IPS-18c (cell line): ENCODE measurements around the gene DIP2C.

Experiments
- H3K4me3 ChIP-seq: 2 replicates; pipeline ENCODE4 v1.7.0; 2013; ENCODE audit warnings: low read depth, mild to moderate bottlenecking, low read length, moderate library complexity; ENCODE audit not compliant: insufficient read depth
- H3K9me3 ChIP-seq: one replicate; pipeline ENCODE4 v1.6.1; 2013; ENCODE audit warnings: mild to moderate bottlenecking, low read length, moderate library complexity; ENCODE audit not compliant: control insufficient read depth, insufficient read depth

The DIP2C gene

GRCh38 chr10:568848-569247 lies 120.6 kb downstream of the DIP2C start:
- Histone ChIP-seq H3K9me3 (peaks cover 2% of the 10 kb centered on the region), H3K4me3 (no peak overlapping the region)

DNA sequence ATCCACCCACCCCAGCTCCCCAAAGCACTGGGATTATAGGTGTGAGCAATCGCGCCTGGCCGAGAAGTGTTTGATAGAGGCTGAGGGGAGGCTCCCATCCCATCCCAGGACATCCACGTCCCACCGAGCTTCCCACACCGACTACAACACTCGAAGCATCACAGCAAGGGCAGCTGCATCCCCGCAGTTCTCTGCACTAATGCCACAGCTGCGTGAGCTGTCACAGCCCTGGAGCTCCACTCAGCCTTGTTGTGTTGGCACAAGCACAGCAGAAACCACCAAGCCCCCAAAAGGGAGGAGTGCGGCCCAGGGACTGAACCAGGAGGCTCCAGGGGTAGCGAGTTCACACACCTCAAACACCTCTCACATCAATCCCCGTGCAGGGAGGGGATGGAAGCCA lies 121.6 kb downstream of the DIP2C start:
- Histone ChIP-seq H3K4me3 (no peak overlapping the region), H3K9me3 (peaks cover 2% of the 10 kb centered on the region)

DNA sequence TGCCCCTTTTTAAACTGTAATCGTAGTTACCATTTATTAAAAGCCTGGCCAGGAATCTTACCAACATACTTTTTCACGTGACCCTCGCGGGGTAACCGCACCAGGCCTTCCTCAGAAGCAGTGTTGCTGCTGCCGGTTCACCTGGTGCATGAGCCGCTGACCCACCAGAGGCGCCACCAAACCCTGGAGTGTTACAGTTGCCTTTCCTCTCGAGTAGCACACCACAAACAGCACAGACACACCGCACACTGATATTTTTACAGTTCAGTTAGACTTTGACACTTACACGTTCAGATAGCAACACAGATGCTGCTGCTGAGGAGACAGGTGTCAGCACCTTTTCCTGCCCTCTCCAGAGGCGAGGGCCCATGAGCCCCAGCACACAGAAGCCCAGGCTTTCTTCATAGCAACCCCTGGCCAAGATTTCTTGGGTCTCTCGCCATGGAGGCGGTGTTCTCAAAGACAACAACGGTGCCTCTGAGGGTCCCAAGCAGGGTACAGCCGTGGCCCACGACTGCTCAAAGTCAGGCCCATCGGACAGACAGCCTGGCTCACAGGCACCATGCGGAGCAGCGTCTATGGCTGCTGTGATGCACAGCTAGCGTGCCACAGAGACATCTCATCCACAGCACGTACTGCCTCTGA lies 123.1 kb downstream of the DIP2C start:
- no peak overlapping the region for H3K4me3 ChIP-seq
- peaks cover 2% of the 10 kb centered on the region for H3K9me3 ChIP-seq

GRCh38 chr10:565676-566075 lies 123.8 kb downstream of the DIP2C start:
- no peak overlapping the region for H3K4me3 ChIP-seq
- peaks cover 2% of the 10 kb centered on the region for H3K9me3 ChIP-seq

- H3K9me3 ChIP-seq, result peaks cover 2% of the 10 kb centered on the region
- H3K4me3 ChIP-seq, result no peak overlapping the region
Measured at GRCh38 chr10:565146-565545, 124.3 kb downstream of the DIP2C start.

GRCh38 chr10:563827-564226 lies 125.6 kb downstream of the DIP2C start:
- peaks cover 2% of the 10 kb centered on the region for H3K9me3 ChIP-seq
- no peak overlapping the region for H3K4me3 ChIP-seq

DNA sequence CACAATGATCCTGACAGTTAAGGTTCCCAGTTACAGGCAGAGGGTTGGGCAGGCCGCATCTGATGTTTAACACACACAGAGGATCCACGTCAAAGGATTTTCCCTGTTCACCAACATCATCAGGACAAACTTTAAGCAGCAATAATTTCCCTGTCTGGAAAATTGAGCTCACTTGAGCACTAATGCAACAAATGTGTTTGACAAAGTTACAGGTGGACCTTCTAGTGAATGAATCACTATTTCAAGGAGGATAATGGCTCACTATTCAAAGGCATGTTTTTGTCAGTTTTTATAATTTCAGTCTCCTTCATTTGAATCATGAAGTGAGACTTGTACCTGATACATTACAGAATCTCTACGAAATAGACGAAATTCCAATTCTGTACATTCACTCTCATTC lies 127.3 kb downstream of the DIP2C start:
- Histone ChIP-seq H3K9me3 (peaks cover 2% of the 10 kb centered on the region), H3K4me3 (no peak overlapping the region)

- no peak overlapping the region for H3K4me3 ChIP-seq
- H3K9me3 ChIP-seq, result peaks cover 2% of the 10 kb centered on the region
Measured at GRCh38 chr10:561721-562120, 127.7 kb downstream of the DIP2C start.

DNA sequence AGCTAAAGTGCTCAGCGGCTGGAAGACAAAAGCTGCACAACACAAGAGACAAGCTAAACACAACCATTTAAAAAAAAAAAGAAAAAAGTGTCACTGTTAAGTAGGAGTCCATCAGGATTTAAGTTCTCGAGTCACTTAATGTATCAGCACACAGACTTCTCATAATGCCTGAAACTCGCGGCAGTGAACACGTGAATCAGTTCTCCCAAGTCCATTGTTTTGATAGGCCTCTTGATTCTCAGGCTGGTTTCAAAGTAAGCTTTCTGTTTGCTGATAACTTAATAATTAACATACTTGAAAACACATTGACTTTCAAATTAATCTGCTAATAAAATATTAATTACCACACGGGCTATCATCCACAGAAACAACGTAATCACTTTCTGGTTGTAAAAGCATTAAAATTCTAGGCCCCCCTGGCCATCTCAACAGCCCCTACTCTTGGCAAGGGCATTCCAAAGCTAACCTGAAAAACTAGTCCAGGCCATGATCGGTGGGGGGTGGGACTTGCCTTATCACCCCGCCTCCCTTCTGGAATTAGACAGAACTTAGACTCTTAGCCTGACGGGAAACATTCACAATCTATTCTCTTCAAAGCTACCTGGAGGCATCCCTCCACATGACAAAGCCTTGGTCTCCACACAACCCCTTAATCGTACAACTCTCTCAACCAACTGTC lies 129.0 kb downstream of the DIP2C start:
- Histone ChIP-seq H3K4me3 (no peak overlapping the region), H3K9me3 (peaks cover 2% of the 10 kb centered on the region)

GRCh38 chr10:559767-560047 lies 129.8 kb downstream of the DIP2C start:
- H3K4me3 ChIP-seq, result no peak overlapping the region
- H3K9me3 ChIP-seq, result peaks cover 2% of the 10 kb centered on the region

DNA sequence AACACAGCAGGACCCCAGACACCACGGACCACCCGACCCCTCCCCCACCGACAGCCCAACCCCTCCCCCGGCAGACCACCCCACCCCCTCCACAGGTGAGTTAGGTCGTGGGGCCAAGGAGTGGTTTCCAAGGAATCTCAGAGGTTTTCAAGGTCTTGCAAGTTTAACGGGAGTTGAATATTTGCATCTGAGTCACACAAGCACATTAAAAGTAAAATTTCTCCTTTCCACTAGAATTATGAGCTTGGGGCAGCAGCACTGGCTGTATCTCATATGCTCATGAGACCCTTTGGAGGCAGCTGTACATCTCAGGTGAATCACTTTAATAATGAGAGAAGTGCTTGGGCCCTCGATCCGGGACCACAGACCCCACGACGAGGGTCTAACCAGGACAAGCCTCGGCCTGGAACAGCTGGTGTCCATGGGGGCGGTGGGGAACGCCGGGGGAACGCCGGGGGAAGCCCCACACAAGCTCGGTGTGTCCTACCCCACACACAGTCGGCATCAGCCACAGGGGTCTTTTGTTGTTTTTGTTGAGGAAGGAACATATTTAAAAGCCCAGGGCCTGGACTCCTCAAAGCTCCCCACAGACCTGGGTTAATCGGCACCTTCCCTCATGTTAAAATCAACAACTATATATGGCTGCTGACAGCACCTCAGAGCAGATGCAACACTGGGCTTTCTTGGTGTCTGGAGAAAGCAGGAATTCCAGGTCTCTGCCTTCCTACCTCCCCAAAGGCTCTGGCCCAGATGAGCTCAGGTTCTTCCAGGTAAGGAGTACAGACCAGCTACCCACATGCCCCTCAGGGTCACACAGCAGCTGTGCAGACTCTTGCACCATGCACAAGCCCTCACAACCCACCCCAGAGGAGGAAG lies 130.3 kb downstream of the DIP2C start:
- Histone ChIP-seq H3K4me3 (no peak overlapping the region), H3K9me3 (no peaks in the 10 kb centered on the region)

DNA sequence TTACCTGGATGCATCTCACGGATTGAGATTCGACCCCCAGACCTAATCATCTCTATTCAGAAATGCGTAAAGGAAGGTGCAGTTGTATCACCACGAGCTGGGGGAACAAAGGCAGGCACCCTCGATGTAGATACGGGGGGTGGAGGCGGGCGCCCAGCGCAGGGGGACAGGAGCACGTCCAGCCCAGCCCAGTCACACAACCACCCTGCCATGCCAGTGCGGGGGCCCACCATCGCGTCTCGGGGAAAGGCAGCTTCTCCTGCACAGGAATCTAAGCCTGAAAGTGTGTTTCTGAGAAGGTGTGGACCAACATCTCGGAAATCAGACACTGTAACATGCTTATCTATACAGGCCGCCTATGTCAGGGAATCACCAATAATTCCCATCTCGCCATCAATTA lies 131.1 kb downstream of the DIP2C start:
- Histone ChIP-seq H3K4me3 (no peak overlapping the region), H3K9me3 (no peaks in the 10 kb centered on the region)

GRCh38 chr10:557792-558328 lies 131.6 kb downstream of the DIP2C start:
- no peak overlapping the region for H3K4me3 ChIP-seq
- no peaks in the 10 kb centered on the region for H3K9me3 ChIP-seq

- H3K9me3 ChIP-seq, result no peaks in the 10 kb centered on the region
- H3K4me3 ChIP-seq, result no peak overlapping the region
Measured at GRCh38 chr10:556971-557637, 132.4 kb downstream of the DIP2C start.

DNA sequence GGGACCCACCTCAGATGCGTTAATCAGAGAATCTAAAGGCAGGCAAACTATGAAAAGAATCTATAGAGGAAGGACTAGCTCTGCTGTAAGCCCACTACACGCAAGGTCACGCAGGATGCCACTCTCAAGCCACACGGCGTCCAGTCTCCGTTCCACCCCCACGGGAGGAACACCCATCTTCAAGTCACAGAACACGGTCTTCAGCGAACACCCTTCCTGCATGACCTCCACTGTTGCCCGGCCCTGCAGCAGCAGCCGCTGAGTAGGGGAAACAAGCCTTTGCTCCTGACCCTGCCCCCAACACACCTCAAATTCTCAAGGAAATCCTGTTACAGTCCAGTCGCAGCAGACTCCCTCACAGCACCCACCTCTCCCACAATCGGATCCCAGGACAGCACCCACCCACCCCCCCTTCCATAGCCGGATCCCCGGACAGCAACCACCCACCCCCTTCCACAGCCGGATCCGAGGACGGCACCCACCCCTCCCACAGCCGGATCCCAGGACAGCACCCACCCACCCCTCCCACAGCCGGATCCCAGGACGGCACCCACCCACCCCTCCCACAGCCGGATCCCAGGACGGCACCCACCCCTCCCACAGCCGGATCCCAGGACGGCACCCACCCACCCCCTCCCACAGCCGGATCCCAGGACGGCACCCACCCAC lies 133.7 kb downstream of the DIP2C start:
- H3K4me3 ChIP-seq, result no peak overlapping the region
- no peaks in the 10 kb centered on the region for H3K9me3 ChIP-seq

DNA sequence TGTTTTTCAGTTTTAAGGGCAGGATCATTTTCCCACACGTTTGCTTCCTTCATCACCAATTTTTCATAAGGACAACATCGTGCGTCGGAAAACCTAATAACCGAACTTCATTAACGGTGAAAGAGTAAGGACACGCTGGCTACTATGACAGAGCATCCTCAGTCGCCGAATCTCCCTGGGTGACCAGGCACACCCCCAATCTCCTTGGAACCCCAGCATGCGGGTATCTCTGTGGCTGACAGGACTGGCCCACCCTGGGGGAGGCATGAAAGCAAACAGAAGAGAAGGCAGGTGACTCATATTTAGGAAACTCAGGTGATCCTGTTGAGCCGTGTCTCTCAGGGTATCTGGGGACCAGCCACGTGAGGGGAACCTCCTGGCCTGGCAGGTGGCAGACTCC lies 134.2 kb downstream of the DIP2C start:
- Histone ChIP-seq H3K9me3 (no peaks in the 10 kb centered on the region), H3K4me3 (no peak overlapping the region)

DNA sequence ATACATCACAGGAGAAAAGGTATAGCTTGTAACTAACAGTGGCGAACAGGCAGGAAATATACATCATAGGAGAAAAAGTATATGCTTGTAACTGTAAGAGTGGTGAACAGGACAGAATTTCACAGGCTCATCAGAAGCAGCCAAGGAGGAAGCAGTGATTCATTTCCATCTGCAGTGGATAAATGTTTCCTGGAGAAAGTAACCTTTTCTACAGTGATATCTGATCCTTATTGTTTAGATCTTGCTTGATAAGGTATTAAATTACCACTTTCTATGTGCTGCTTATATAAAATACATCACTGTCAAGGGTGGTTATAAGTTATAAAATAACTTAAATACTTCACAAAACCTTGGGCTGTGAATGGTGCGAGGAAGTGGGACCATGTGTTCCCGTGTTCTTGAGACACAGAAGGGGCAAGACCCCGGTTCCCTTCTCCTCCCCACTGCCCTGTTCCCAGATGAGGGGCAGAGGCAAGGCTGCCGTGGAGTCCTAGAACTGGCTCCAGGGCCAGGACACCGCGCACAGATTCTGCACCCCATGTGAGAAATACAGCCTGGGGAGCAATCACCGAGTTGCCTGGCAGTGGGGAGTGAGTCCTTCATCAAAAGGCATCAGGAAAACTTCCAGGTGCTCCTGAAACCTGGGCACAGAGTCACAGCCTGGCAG lies 135.2 kb downstream of the DIP2C start:
- H3K4me3 ChIP-seq, result no peak overlapping the region
- no peaks in the 10 kb centered on the region for H3K9me3 ChIP-seq
